GM20431 (cell line): Measurements from ENCODE around the gene MUC5B.

Source experiments
- in situ Hi-C: fragments of 300-500 bp; cut with MseI, MboI; formaldehyde crosslinking; loops from one replicate; pipeline ENCODE4 v1.15.0; 2020; ENCODE audit warnings: low sequenced_read_pairs; ENCODE audit not compliant: unreplicated experiment

MUC5B gene

GRCh38 chr11:1277936-1278512, 55.2 kb downstream of the MUC5B start:
- in situ Hi-C loops: no loop called here

- in situ Hi-C loops: no loop called here
Observed at GRCh38 chr11:1278766-1279673, 56.2 kb downstream of the MUC5B start.

GRCh38 chr11:1279674-1280055, 56.8 kb downstream of the MUC5B start:
- in situ Hi-C loops: no loop called here

- in situ Hi-C loops: no loop called here
Observed at GRCh38 chr11:1280116-1281035, 57.5 kb downstream of the MUC5B start.

GRCh38 chr11:1281326-1281973, 58.6 kb downstream of the MUC5B start:
- in situ Hi-C loops: no loop called here

- in situ Hi-C loops: no loop called here
Observed at GRCh38 chr11:1281974-1282365, 59.1 kb downstream of the MUC5B start.

GRCh38 chr11:1283091-1283511, 60.2 kb downstream of the MUC5B start:
- in situ Hi-C loops: no loop called here

DNA sequence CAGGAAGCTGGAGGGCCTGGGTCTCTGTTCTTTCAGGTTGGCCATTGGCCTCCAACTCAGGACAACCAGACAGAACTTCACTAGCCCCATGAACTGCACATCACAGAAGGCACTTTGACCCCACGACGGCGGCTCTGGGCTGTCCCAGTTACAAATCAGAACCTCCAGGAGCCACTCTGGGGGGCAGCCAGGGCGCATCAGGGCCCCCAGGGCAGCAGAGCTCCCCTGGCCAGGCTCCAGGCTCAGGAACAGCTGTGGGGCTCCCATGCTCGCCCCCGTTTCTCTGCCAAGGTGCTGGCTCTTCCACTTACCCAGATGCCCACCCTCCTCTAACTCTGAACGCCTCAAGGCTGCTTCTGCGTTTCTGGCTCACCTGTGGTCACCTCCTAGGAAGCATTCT, 61.0 kb downstream of the MUC5B start:
- in situ Hi-C loops: no loop called here

DNA sequence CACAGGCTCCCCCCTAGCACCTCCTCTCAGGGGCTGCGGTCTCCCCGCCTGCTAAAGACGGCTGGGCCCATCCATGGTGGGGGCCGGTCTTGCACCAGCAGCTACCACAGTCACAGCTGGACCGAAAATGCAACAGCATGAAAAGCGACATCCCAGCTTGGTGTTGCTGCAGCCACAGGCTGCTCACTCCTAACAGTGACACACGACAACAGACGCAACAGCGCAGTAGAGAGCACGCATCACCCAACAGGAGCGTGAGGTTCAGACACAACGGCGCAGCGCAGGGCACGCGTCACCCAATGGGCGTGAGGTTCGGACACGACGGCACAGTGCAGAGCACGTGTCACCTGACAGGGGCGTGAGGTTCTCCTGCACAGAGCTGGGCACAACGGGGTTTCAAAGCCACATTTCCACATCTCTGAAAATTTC, 62.5 kb downstream of the MUC5B start:
- in situ Hi-C loops: no loop called here

GRCh38 chr11:1285876-1286275, 63.0 kb downstream of the MUC5B start:
- in situ Hi-C loops: no loop called here

DNA sequence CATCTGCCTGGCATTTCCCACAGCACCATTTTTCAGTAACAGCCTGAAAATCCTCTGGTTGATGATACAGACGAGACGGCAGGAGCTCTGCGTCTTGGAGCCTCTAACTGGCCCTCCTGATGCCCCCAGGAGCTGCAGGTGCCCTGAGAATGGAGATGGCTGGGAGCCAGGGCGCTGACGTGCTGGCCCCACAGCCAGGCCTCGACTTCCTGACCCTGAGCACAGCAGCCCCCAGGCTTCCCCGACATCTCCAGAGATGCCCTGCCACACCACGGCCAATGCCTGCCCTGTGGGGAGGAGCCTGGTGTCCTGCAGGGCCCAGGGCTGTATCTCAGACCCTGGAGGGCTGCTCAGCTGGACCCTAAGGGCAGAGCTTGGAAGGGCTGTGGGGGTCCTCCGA, 65.1 kb downstream of the MUC5B start:
- in situ Hi-C loops: no loop called here

GRCh38 chr11:1288426-1289151, 65.7 kb downstream of the MUC5B start:
- in situ Hi-C loops: no loop called here

GRCh38 chr11:1289211-1289935, 66.5 kb downstream of the MUC5B start:
- in situ Hi-C loops: no loop called here

DNA sequence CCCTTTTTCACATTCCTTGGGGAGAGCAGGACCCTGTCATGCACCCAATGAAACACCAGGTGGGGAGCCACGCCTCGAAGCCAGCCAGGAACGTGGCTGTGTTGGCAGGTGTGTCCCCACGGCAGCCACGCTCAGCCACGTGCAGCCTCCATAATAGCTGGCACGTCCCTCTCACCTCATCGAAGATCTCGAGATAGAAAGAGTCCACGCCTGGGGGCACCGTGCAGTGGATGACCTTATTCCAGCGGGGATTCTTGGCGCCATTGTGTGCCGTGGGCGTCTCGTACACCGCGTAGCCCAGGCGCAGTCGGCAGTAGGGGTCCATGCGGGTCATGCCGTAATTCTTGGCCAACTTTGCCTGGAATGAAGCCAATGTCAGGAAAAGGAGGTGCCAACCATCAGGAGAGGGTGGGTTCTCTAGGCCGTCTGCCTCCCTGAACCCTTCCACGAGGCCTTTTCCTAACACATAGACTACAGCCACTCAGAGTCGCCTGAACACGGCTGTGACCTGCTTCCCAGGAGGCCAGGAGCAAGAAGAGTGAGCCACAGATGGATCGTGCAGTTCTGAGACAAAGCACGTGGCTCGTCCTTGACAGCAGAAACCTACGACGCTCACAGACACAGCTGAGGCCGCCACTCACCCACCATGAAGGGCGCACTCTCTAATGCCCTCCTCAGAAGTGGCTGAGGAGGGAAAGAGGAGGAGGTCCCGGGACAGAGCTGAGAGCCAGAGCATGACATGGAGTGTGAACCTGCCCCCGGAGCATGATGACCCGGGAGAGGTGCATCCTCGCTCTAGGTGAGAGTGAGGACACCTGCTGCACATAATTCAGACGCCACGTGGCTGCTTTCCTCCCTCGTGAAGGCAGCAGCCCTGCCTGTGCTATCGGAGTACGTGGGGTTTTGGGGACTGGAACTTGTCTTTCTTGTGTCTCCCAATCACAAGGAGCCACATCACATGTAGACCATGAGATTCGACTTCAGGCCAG, 67.5 kb downstream of the MUC5B start:
- in situ Hi-C loops: no loop called here

DNA sequence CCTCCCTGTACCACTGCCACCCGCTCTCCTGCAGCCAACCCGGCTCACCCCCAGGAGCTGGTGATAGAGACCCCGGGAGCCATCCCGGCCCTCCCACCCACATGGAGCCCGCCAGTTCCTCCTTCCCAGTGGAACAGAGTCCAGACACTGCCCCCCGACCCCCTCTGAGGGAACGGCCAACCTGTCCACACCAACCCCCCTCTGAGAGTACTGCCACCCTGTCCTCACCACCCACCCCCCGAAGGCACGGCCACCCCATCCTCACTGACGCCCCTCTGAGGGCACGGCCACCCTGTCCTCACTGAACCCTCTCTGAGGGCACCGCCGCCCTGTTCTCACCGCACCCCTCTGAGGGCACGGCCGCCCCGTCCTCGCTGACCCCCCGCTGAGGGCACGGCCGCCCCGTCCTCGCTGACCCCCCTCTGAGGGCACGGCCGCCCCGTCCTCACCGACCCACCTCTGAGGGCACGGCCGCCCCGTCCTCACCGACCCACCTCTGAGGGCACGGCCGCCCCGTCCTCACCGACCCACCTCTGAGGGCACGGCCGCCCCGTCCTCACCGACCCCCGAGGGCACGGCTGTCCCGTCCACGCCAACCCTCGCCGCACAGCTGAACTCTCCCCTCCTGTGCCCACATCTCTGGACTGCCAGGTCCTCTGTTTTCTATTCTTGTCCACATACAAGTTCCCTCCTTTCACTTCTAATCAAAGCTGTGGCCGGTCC, 68.6 kb downstream of the MUC5B start:
- in situ Hi-C loops: no loop called here

DNA sequence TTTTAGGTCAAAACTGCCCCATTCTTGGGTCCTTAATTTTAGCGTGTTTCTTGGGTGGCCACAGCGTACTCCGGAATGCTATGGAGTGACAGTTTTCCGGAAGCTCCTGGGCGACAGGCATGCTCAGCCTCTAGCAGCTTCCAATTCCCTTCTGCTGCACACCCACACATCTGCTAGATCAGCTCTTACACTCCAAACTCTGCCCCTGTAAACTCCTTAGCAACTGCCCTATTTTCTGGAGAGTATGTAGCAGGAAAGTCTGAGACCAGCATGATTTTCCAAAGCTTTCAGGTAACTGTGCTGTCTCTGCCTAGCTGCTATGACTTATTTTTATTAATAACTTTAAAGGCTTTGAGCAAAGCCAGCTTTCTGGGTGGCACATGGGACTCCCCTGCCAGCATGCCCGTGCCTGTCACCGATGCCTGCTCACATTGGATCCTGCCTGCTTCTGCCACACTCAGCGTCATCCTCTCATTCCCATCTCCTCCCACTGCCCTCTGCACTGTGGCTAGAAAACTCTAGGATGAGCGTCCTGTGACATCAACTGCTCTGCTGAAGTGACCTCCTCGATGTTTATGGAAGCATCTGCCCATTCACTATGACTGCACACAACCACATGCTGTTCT, 69.3 kb downstream of the MUC5B start:
- in situ Hi-C loops: no loop called here
